CD4-positive, alpha-beta T cell treated with Interleukin-15 for 1 hour (primary cell): Measurements from ENCODE around the gene TMEM214.

Experiments
- DNase-seq: peaks from one replicate; pipeline ENCODE4 v3.0.0-alpha.2; 2020

TMEM214 gene

DNA sequence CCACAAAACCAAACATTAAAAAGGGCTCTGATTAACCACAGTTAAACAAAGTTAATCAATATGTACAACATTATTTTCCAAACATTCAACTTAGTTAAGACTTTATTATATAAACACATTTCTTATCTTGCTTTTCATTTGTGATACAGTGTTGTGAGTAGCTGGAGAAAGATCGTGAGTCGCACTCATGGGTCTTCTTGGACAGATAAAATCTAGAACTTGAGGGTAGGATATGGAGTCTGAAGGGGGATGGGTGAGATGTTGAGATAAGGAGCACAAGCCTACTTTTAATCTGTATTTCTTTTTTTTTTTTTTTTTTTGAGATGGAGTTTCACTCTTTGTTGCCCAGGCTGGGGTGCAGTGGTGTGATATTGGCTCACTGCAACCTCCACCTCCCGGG, 22.6 kb upstream of the TMEM214 start:
- no peak for DNase-seq

GRCh38 chr2:27013738-27014137, 19.0 kb upstream of the TMEM214 start:
- DNase-seq, result no peak

DNA sequence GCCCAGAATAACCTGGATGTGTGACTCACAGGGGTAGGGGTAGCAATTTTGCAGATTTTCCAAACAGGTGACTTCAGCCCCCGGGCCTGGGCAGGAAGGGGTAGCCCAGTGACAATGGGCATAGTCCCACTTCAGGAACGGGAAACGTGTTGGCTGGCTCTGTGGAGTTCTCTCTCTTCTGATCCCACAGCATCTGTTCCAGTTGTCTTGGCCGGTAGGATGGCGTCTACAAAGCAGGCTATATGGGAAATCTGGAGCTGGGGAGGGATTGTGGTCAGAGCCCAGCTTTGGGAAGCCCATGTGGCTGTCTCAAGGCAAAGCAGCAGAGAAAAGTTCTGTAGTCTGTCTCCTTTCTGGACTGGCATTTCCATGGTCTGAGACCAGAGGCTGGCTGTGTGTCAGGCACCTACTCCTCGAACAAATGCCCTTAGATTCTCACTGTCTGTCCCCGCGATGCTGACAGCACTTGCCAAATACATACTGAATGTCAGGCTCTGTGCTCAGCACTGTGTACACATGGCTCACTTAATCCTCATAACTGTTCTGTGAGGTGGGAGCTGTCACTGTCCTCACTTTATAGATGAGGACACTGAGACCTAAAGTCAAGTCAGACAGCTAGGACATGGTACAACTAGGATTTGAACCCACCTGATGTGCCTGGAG, 17.9 kb upstream of the TMEM214 start:
- no peak for DNase-seq

DNA sequence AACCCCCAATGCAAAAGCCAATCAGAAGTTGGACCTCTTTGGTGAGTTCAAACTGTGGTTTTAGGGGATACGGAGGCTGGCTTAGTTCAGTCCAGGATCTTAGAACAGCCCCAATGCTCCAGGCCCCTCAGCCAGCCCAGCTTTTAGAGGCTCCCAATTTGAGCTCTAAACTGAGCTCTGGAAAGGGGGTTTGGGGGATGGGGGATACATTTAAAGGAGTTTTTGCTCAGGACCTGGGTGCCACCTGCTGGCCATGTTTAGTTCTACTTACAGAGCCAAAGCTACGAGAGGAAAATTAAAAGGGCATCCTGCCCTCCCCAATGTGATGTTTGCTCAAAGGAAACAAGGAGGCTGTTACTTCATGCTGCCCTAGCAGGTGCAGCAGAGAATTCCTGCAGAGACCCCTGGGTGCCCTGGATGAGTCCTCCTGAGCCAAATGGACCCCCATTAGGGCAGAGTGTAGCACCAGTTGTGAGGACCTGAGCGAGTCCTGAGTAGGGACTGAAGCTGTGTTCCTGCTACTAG, 15.9 kb upstream of the TMEM214 start:
- DNase-seq, result no peak

- DNase-seq, result no peak
Measured at GRCh38 chr2:27018142-27018541, 14.6 kb upstream of the TMEM214 start.

GRCh38 chr2:27019459-27019858, 13.3 kb upstream of the TMEM214 start:
- DNase-seq, result no peak

DNA sequence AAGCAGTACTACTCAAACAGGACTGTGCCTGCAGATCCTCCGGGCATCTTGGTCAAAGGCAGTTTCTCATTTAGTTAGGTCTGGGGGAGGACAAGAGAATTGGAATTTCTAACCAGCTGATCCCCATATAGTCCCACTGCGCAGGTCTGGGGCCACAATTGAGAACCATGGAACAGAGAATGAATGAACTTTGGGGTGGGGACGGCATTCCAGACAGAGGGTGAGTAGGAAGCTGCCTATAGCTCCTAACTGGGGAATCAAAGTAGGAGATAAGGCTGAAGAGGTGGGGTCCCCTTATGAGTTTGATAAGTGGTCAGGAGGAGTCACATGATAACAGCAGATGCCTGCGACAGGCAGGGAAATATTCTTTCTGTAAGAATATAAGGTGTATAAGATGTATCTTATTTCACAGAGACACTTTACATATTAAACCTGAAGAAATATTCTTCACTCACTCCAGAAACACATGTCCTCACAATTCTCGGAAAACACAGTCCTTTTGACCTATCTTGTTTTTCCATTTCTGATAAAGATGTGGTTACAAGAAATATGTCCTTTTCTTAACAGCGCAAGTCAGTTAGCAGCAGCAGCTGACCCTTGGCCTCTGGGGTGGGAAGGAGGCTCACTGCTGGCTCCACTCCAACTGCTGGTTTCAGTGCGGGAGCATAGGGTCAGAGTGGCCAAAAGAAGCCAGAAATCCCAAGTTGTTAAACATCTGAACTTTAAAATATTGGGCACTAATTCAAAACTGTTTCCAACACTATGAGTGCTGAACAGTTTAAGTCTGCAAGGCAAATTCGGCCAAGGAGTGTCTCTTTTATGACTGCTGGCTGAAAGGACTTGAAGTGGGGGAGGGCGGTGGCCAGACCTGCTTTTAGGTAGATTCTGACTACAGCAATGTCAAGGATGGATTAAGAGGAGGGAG, 12.6 kb upstream of the TMEM214 start:
- DNase-seq, result no peak

DNA sequence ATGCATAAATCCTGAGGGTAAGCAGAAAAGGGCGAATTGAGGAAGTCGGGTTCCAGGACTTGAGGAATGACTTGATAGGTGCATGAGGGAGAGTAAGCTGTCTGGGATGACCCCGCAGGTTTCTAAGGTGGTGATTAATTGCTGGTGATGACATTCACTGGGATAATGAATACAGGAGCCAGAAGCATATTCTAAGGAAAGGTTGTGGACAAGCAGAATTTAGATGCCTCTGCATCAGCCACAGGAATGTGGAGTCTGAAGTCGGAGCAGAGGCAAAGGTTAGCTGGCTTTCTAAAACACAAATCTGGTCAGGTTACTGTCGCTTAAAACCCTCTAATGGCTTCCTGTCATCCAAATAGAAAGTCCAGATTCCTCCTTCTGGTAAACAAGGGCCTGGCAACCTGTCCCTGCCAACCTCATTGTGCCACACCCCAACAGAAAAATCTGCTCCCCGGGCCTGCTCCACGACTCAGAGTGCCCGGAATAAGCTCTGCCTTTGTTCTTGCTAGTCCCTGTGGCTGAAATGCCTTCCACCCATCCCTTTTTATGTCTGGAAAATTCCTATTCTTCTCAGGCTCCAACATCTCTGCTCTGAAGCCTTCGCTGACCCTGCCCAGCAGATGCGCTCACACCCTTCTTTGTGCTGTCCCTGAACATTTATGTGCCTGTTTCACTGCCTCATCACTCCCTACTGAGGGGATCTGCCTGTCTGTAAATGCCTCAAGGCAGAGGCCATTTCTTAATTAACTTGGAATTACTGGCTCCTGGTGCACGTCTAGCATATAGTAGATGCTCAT, 11.3 kb upstream of the TMEM214 start:
- no peak for DNase-seq

DNA sequence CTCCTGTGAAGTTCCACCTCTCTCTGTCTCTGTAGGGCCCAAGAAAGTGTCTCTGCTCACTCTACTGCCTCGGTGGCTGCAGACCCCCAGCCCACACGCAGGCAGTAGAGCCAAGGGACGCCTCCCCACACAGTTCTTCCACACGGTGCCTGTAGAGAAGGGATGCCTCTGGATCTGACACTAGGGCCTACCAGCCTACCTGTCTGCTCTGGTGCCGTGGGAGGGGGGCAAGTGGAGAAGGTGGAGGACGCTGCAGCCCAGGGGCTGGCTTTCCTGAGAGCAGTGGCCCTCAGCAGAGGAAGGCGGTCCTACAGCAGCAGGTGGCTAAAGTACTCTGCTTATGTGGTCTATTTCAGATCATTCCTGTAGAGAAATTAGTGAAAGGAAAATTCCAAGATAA, 9.0 kb upstream of the TMEM214 start:
- no peak for DNase-seq

- no peak for DNase-seq
Measured at GRCh38 chr2:27024188-27024587, 8.6 kb upstream of the TMEM214 start.

- no peak for DNase-seq
Measured at GRCh38 chr2:27024812-27025211, 8.0 kb upstream of the TMEM214 start.

- DNase-seq, result no peak
Measured at GRCh38 chr2:27025281-27025800, 7.4 kb upstream of the TMEM214 start.

- DNase-seq, result no peak
Measured at GRCh38 chr2:27025861-27026851, 6.6 kb upstream of the TMEM214 start.

DNA sequence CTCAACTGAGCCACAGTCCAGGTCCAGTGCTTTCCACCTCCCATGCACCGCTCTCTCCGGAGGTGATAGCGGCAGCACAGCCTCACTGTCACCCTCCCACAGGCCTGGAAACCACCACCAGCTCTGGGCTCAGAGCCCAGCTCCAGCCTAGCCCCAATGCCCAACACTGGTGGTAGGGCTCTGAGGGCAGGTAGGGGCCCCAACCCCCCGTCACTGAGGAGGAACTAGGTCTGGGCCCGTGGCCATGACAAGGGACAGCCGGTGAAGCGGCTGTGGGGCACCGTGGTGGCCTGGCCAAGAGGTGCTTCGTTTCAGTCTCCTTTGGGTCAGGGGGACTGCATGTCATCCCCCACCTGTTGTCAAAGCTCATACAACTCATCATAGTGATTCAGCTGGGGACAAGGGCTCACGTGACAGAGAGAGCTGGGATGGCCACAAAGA, 5.5 kb upstream of the TMEM214 start:
- DNase-seq, result no peak

- DNase-seq, result no peak
Measured at GRCh38 chr2:27029051-27029450, 3.7 kb upstream of the TMEM214 start.

DNA sequence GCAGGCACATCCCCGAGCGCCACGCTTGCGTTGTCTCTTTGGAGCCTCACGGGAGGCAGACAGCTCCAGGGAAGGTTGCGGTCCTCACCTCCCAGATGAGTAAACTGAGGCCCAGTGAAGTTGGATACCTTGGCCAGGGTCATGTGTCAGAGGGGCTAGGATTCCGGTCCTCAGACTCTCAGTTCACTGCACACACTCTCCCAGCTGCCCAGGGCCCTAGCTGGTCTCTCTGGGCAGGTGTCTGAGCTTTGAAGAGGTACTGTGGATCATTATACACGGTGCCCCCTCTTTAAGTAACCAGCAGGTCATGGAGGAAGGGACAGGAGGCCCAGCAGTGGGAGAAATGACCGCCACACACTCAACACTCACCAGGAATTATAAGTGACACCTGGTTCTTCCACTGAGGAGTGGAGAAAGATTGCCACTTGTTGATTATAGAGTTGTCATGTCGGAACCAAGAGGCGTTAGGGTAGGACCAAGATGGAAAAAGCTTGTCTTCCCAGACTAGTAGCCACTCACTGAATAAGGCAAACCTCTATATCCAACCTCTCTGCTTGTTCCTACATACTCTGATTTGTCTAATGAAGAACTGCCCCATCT, 588 bp downstream of the TMEM214 start:
- no peak for DNase-seq

DNA sequence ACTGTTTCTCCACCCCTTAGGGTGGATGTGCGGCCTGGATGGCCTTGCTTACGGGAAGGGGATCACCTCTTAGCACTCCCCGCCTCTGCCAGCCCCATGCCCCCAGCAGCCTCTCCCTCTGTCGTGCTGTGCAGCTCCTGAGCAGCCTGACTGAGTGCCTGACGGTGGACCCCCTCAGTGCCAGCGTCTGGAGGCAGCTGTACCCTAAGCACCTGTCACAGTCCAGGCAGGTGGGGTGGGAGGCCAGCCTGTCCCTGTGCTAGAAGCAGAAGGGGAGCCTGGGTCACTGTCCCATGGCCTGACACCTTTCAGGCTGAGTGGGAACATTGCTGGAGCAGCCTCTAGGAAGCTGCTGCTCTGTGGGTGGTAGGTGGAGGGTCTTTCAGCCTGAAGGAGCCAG, 5.2 kb downstream of the TMEM214 start:
- DNase-seq, result no peak

- no peak for DNase-seq
Measured at GRCh38 chr2:27038631-27039339, 6.0 kb downstream of the TMEM214 start.

DNA sequence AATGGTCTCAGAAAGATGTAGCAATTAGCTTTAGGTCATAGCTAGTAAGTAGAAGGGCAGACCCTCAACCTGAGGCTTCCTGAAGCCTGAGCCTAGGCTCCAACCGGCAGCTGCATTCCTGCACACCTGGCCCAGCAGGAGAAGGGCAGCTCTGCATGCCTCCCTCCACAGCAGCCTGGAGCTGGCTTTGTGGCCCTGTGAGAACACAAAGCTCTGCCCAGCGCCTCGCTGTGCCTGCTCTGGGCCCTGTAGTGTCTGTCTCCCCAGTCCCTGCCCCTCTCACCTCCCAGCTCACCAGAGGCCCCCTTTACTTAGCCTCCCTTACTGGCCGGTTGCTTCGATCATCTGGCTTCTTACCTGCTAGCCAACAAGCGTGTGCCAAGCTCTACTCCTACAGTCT, 6.7 kb downstream of the TMEM214 start:
- DNase-seq, result no peak

DNA sequence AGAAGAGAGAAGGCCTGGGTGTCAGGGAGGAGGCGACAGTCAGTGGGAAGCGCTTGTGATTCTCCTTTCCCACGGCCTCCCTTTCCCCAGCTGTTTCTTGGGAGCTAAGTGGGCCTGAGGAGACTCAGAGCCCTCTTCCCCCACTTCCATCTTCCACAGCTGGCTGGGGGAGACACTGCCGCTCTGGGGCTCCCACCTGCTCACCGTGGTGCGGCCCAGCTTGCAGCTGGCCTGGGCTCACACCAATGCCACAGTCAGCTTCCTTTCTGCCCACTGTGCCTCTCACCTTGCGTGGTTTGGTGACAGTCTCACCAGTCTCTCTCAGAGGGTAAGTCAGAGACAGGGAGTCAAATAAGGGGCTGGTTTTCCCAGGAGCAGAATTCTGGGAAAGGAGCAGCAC, 7.1 kb downstream of the TMEM214 start:
- DNase-seq, result no peak

DNA sequence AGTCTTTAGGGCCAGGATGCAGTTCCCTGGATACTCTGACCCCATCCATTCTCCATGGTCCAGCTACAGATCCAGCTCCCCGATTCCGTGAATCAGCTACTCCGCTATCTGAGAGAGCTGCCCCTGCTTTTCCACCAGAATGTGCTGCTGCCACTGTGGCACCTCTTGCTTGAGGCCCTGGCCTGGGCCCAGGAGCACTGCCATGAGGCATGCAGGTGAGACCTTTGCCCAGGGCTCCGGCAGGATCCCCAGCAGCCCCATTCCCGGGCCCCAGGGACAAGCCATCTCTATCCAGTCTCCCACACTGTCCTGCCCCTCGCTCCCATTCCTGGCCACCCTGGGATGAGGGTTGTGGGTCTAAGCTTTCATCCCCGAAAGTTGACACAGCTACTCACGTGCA, 7.5 kb downstream of the TMEM214 start:
- DNase-seq, result no peak
